Spleen (tissue), 13 donors: Measurements from ENCODE around the gene USP7. TPM values are rescaled to one million over a fixed set of nuclear protein-coding genes. Genes with fewer than 3 reads are reported as not detected.

Experiments used
- DNase-seq: peaks from one replicate; pipeline ENCODE4 v3.0.0-alpha.2; 2020
- H3K27ac ChIP-seq, 8 donors: fragments of 200-600 bp; sonication (generic) in 7 of 8; 1 replicate in 4 of 8; 2 replicates in 4 of 8; pipeline versions ENCODE4 v1.5.0 to v1.8.0; 2016 to 2021; ENCODE audit warnings: inconsistent platforms in 4 of 8, mild to moderate bottlenecking in 4 of 8, moderate library complexity in 1 of 8
- H3K27me3 ChIP-seq, 7 donors: fragments of 200-600 bp; sonication (generic) in 6 of 7; replicated peaks in 1 of 7; 1 replicate in 4 of 7; 2 replicates in 3 of 7; pipeline versions ENCODE4 v1.5.0 to v1.8.0; 2016 to 2021; ENCODE audit warnings: inconsistent platforms in 3 of 7, mild to moderate bottlenecking in 1 of 7
- H3K36me3 ChIP-seq, 6 donors: fragments of 200-600 bp; sonication (generic) in 5 of 6; 1 replicate in 4 of 6; 2 replicates in 2 of 6; pipeline versions ENCODE4 v1.5.0 to v1.8.0; 2016 to 2021; ENCODE audit warnings: inconsistent platforms in 2 of 6
- H3K4me1 ChIP-seq, 6 donors: fragments of 200-600 bp; sonication (generic) in 5 of 6; 1 replicate in 3 of 6; 2 replicates in 3 of 6; pipeline versions ENCODE4 v1.5.0 to v1.8.0; 2016 to 2021; ENCODE audit warnings: inconsistent platforms in 3 of 6
- H3K4me3 ChIP-seq, 8 donors: fragments of 200-600 bp; sonication (generic) in 7 of 8; 1 replicate in 4 of 8; 2 replicates in 4 of 8; pipeline versions ENCODE4 v1.5.0 to v1.8.0; 2016 to 2021; ENCODE audit warnings: inconsistent platforms in 4 of 8, mild to moderate bottlenecking in 4 of 8, moderate library complexity in 2 of 8
- H3K9me3 ChIP-seq, 8 donors: fragments of 200-600 bp; sonication (generic) in 7 of 8; 1 replicate in 4 of 8; 2 replicates in 4 of 8; pipeline versions ENCODE4 v1.5.0 to v1.8.0; 2016 to 2021; ENCODE audit warnings: inconsistent platforms in 4 of 8
- POLR2A ChIP-seq, 3 donors: fragments of 450-650 bp; IDR thresholded peaks; one replicate each; pipeline ENCODE4 v1.5.1; 2017; ENCODE audit warnings: antibody characterized with exemption in 3 of 3, mild to moderate bottlenecking in 1 of 3
- POLR2AphosphoS5 ChIP-seq, 3 donors: sonication (generic); formaldehyde crosslinking; IDR thresholded peaks; one replicate each; pipeline ENCODE4 v1.5.1; 2017; ENCODE audit warnings: antibody characterized with exemption in 3 of 3
- WGBS, 5 donors: extraction: QIAGEN DNeasy Blood & Tissue Kit in 3 of 5; methylation state at CpG; one replicate each; pipeline versions ENCODE4 v1.1.5 to v1.1.7; 2013 to 2018; 5-methylcytosine and 5-hydroxymethylcytosine counted together
- intact Hi-C: fragments of 100-400 bp; cut with DNase I; formaldehyde crosslinking; loops from one replicate; pipeline ENCODE4 v1.15.0; 2023; ENCODE audit warnings: low total_unique reads
- long read RNA-seq, 2 donors: transcript quantifications; one replicate each; lab custom pipeline, GENCODE V29; 2026
- polyA plus RNA-seq, 3 donors: library from polyadenylated mRNA; stranded (reverse); fragments of 200-250 nt; gene quantifications; one replicate each; pipeline ENCODE4 v1.2.1, GENCODE V29; 2013
- total RNA-seq, 7 donors: library from RNA; depleted of rRNA in 3 of 7; stranded (reverse); fragments of >200 nt in 3 of 7; fragmentation: NEBNext Ultra II Directional in 4 of 7; extraction: Animal tissue kit (Norgen Biotek cat#: 25700) in 4 of 7; gene quantifications; one replicate each; pipeline versions ENCODE4 v1.1.0 to v1.2.1, GENCODE V29; 2016 to 2021
- TF ChIP-seq, protein P1 (sequence below), 11 experiments: fragments of 200-600 bp in 7 of 11; fragments of 450-650 bp in 4 of 11; sonication (generic) in 4 of 11; IDR thresholded peaks in 8 of 11; conservative IDR thresholded peaks in 3 of 11; 1 replicate in 7 of 11; 2 replicates in 4 of 11; pipeline versions ENCODE4 v1.4.0 to v1.8.0; 2016 to 2021; ENCODE audit warnings: antibody characterized with exemption in 11 of 11, inconsistent platforms in 4 of 11, mild to moderate bottlenecking in 1 of 11
- donor health status: healthy with polysubstance abuse.
- donor health status: DM: no; HTN: no; CAD: no; lungs with moderate emphysema.
- donor health status: DM: no; HTN: no; CAD: no.
- donor health status: Bipolar disorder and iron deficiency.
- donor health status: healthy.
- donor health status: DM: no; HTN: no; CAD: no.
- donor health status: DM: yes; HTN: yes; CAD: no.

USP7 gene
- 100 to 1,000 TPM; 102 to 145 (median 128) TPM for total RNA-seq
- 10 to 100 TPM; 26.1 to 34.6 (median 29.6) TPM for polyA plus RNA-seq
- long read RNA-seq, donor 1, full-length matches to known transcripts = 4 of 4 reads
- long read RNA-seq, donor 1, partial matches to known transcripts = 0 of 4 reads
- long read RNA-seq, donor 1, other reads (novel, unspliced or antisense) = 0 of 4 reads
- long read RNA-seq, donor 2, full-length matches to known transcripts = 1 of 6 reads
- long read RNA-seq, donor 2, partial matches to known transcripts = 5 of 6 reads
- long read RNA-seq, donor 2, other reads (novel, unspliced or antisense) = 0 of 6 reads

DNA sequence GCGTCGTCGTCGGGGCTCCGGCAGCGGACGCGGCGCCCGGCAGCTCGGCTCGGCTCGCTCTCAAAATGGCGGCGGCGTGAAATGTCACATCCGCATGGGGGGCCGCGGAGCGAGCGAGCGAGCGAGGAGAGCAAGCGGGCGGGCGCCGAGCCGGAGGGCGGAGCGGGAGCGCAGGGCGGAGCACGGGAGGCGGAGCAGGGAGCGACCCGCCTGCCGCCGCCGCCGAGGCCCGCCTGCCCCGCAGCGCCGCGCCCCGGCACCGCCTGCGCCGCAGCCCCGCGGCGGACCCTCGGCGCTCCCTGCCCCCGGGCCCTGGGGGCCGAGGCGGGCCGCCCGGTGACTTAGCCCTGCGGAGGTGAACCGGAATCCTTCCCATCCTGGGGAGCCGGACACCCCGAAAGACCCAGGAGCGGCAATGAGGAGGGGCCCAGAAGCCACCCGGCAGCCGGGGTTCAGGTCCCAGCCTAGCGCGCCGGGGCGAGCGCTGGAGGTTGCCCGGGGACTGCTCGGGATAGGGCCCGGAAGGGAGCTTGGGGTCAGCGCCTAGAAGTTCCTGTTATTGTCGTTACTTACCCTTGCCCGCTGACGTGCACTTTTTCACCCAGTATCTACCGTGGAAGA, at the start of gene USP7:
TSS of gene USP7 (minus strand) at position 86 of the 621 bp plus-strand sequence. CDS start 621 bp downstream, outside the sequence.
- Histone ChIP-seq H3K9me3 (no peaks in the 10 kb centered on the region), H3K4me1 (peaks cover 33 to 61% (median 40%) of the 10 kb centered on the region in 6 donors), H3K4me3 (peak within 1 kb of the TSS; percentile 56 to 93 (median 83)), H3K27me3 (no peaks in the 10 kb centered on the region), H3K36me3 (no peaks in the 10 kb centered on the region), H3K27ac (peak within 1 kb of the TSS; percentile 66 to 94 (median 88))
- WGBS, 5 donors = 0 to 3% (median 0%) methylated on average over 20 to 79 of the region's 79 CpGs
- TF ChIP-seq, protein P1, sequence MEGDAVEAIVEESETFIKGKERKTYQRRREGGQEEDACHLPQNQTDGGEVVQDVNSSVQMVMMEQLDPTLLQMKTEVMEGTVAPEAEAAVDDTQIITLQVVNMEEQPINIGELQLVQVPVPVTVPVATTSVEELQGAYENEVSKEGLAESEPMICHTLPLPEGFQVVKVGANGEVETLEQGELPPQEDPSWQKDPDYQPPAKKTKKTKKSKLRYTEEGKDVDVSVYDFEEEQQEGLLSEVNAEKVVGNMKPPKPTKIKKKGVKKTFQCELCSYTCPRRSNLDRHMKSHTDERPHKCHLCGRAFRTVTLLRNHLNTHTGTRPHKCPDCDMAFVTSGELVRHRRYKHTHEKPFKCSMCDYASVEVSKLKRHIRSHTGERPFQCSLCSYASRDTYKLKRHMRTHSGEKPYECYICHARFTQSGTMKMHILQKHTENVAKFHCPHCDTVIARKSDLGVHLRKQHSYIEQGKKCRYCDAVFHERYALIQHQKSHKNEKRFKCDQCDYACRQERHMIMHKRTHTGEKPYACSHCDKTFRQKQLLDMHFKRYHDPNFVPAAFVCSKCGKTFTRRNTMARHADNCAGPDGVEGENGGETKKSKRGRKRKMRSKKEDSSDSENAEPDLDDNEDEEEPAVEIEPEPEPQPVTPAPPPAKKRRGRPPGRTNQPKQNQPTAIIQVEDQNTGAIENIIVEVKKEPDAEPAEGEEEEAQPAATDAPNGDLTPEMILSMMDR (IDR thresholded peaks at IDR 0.05 in 8 of 11, conservative IDR thresholded peaks at IDR 0.05 in 3 of 11) = no peak
- TF ChIP-seq POLR2AphosphoS5 (IDR thresholded peaks at IDR 0.05) (peak; percentile 86 to 95 (median 86)), POLR2A (IDR thresholded peaks at IDR 0.05) (peak in 1 of 3 donors; percentile 14)
- intact Hi-C loops = loop anchor here (10.0 kb wide), 1 partner anchor 131 kb away; the partner anchor contains the start of gene HAPSTR1
- DNase-seq = peak; percentile 100

- Histone ChIP-seq H3K27me3 (peaks cover 0 to 48% (median 3%) of the 10 kb centered on the region in 7 donors), H3K4me3 (no peak overlapping the region), H3K4me1 (peaks cover 5 to 10% (median 6%) of the 10 kb centered on the region in 6 donors), H3K36me3 (no peaks in the 10 kb centered on the region), H3K27ac (no peak overlapping the region), H3K9me3 (peaks cover 3 to 24% (median 17%) of the 10 kb centered on the region in 8 donors)
- TF ChIP-seq POLR2AphosphoS5 (IDR thresholded peaks at IDR 0.05) (no peak), POLR2A (IDR thresholded peaks at IDR 0.05) (no peak)
- TF ChIP-seq, protein P1 (IDR thresholded peaks at IDR 0.05 in 8 of 11, conservative IDR thresholded peaks at IDR 0.05 in 3 of 11) = no peak
- intact Hi-C loops = no loop called here
- no peak for DNase-seq
- WGBS, 5 donors = 45 to 65% (median 55%) methylated on average over 7 of the region's 7 CpGs
Measured at GRCh38 chr16:9013508-9013864, 49.8 kb upstream of the USP7 start.

- no peaks in the 10 kb centered on the region for H3K36me3 ChIP-seq
Measured at GRCh38 chr16:9012848-9013507, 49.3 kb upstream of the USP7 start.

More at GRCh38 chr16:9012848-9013507, 49.3 kb upstream of the USP7 start:
- Histone ChIP-seq H3K4me3 (no peak overlapping the region), H3K27me3 (peaks cover 0 to 52% (median 3%) of the 10 kb centered on the region in 7 donors), H3K9me3 (peaks cover 3 to 24% (median 17%) of the 10 kb centered on the region in 8 donors), H3K4me1 (peaks cover 6 to 13% (median 9%) of the 10 kb centered on the region in 6 donors), H3K27ac (no peak overlapping the region)
- DNase-seq = no peak
- TF ChIP-seq POLR2AphosphoS5 (IDR thresholded peaks at IDR 0.05) = peak in 1 of 3 donors; percentile 22
- TF ChIP-seq, protein P1 (IDR thresholded peaks at IDR 0.05 in 8 of 11, conservative IDR thresholded peaks at IDR 0.05 in 3 of 11) = no peak
- 28 to 38% (median 32%) methylated on average over 17 to 28 of the region's 28 CpGs for WGBS, 5 donors
- intact Hi-C loops = no loop called here
